Measurements from ENCODE around the gene RAB11FIP4. TPM values are rescaled to one million over a fixed set of nuclear protein-coding genes. Genes with fewer than 3 reads are reported as not detected.
A peak's percentile ranks its signal among the peaks of the same experiment; 100 is the strongest.

The RAB11FIP4 gene
- total and polyA plus RNA-seq, 7 donors = 0.66 to 32.5 (median 1.8) TPM

DNA sequence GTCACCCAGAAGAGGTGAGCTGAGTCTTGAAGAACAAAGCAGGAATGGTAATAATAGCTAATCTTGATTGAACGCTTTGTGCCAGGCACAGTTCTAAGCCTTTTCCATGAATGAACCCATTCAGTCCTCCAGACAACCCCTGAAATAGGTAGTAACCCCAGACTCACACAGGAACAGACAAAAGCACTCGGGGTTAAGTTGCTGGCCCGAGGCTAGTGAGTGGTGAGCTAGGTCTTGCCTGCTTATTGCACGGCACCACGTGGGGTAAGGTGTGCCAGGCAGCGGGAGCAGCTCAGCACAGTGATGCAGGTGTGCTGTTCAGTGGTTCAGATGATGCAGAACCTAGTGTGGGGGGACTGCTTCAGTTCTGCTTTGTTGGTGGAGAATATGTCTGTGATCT lies 181.6 kb downstream of the RAB11FIP4 start:
- intact Hi-C loops (cut with DNase I) = loop anchor here (5.0 kb wide), 1 partner anchor 214 kb away; no protein-coding TSS in a partner anchor
- peak overlapping the region; percentile 81 to 96 (median 86) for H3K27ac ChIP-seq
- WGBS, 2 donors = 87 to 89% methylated on average over 6 of the region's 6 CpGs
- no peak overlapping the region for H3K4me3 ChIP-seq
- TF ChIP-seq POLR2AphosphoS5 (IDR thresholded peaks at IDR 0.05) (no peak), POLR2A (IDR thresholded peaks at IDR 0.05) (no peak), EP300 (IDR thresholded peaks at IDR 0.05) (no peak)
- TF ChIP-seq, protein P1, sequence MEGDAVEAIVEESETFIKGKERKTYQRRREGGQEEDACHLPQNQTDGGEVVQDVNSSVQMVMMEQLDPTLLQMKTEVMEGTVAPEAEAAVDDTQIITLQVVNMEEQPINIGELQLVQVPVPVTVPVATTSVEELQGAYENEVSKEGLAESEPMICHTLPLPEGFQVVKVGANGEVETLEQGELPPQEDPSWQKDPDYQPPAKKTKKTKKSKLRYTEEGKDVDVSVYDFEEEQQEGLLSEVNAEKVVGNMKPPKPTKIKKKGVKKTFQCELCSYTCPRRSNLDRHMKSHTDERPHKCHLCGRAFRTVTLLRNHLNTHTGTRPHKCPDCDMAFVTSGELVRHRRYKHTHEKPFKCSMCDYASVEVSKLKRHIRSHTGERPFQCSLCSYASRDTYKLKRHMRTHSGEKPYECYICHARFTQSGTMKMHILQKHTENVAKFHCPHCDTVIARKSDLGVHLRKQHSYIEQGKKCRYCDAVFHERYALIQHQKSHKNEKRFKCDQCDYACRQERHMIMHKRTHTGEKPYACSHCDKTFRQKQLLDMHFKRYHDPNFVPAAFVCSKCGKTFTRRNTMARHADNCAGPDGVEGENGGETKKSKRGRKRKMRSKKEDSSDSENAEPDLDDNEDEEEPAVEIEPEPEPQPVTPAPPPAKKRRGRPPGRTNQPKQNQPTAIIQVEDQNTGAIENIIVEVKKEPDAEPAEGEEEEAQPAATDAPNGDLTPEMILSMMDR (IDR thresholded peaks at IDR 0.05) = no peak
- no peaks in the 10 kb centered on the region for H3K27me3 ChIP-seq
- DNase-seq = no peak
- no peaks in the 10 kb centered on the region for H3K9me3 ChIP-seq
- H3K36me3 ChIP-seq = peaks cover 0 to 9% (median 5%) of the 10 kb centered on the region in 4 donors
- H3K4me1 ChIP-seq = peaks cover 0 to 86% (median 74%) of the 10 kb centered on the region in 4 donors

DNA sequence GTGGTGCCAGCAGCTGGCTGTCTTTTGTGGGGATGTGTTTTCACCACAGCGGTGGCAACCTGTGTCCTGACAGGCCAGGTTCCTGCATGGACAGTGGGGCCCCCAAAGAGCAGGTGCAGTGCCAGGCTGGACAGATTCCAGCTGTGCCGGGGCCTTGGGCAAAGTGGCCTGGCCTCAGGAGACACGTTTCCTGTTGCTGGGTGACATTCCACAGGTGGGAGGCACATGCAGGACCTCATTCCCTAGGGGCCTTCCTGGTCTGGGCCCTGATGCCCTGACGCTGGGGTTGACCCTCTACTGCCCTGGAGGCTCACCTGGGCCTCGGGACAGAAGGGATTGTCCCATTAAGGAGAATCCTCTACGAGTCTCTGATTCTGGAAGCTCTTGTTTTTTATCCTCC lies 182.4 kb downstream of the RAB11FIP4 start:
- H3K9me3 ChIP-seq = no peaks in the 10 kb centered on the region
- TF ChIP-seq POLR2A (IDR thresholded peaks at IDR 0.05) (no peak), POLR2AphosphoS5 (IDR thresholded peaks at IDR 0.05) (no peak), EP300 (IDR thresholded peaks at IDR 0.05) (no peak)
- TF ChIP-seq, protein P1 (IDR thresholded peaks at IDR 0.05) = no peak
- H3K4me1 ChIP-seq = peaks cover 0 to 86% (median 73%) of the 10 kb centered on the region in 4 donors
- no peak overlapping the region for H3K4me3 ChIP-seq
- H3K36me3 ChIP-seq = peaks cover 0 to 10% (median 8%) of the 10 kb centered on the region in 4 donors
- no peaks in the 10 kb centered on the region for H3K27me3 ChIP-seq
- intact Hi-C loops (cut with DNase I) = loop anchor here (5.0 kb wide), 1 partner anchor 213 kb away; no protein-coding TSS in a partner anchor
- H3K27ac ChIP-seq = peak overlapping the region; percentile 81 to 96 (median 86)
- DNase-seq = no peak
- WGBS, 2 donors = 74 to 81% methylated on average over 6 of the region's 6 CpGs

DNA sequence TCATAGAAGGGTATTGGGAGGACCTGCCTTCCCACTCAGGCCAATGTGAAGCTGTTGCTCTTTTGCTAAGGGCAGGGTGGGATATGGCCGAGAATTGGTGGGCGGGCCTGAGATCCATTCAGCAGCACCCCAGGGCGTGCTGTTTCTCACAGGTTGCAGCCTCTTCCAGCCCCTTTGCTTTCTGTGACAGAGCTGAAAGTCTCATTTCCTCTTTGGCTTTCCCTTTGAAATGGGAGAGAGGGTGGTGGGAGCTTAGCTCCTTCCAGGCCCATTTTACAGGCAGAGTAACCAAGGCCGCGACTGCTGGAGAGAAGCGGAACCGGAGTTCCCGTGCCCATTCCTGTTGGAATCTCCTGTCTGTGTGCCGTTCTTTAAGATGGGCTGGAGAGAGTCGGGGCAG lies 183.0 kb downstream of the RAB11FIP4 start:
- Histone ChIP-seq H3K9me3 (no peaks in the 10 kb centered on the region), H3K27me3 (no peaks in the 10 kb centered on the region), H3K4me3 (no peak overlapping the region), H3K36me3 (peaks cover 0 to 10% (median 8%) of the 10 kb centered on the region in 4 donors), H3K4me1 (peaks cover 0 to 86% (median 73%) of the 10 kb centered on the region in 4 donors), H3K27ac (peak overlapping the region in 3 of 4 donors; percentile 81 to 96 (median 85))
- WGBS, 2 donors = 95 to 96% methylated on average over 10 of the region's 10 CpGs
- TF ChIP-seq, protein P1 (IDR thresholded peaks at IDR 0.05) = no peak
- TF ChIP-seq POLR2AphosphoS5 (IDR thresholded peaks at IDR 0.05) (no peak), POLR2A (IDR thresholded peaks at IDR 0.05) (no peak), EP300 (IDR thresholded peaks at IDR 0.05) (no peak)
- DNase-seq = no peak
- intact Hi-C loops (cut with DNase I) = loop anchor here (5.0 kb wide), 1 partner anchor 213 kb away; no protein-coding TSS in a partner anchor

DNA sequence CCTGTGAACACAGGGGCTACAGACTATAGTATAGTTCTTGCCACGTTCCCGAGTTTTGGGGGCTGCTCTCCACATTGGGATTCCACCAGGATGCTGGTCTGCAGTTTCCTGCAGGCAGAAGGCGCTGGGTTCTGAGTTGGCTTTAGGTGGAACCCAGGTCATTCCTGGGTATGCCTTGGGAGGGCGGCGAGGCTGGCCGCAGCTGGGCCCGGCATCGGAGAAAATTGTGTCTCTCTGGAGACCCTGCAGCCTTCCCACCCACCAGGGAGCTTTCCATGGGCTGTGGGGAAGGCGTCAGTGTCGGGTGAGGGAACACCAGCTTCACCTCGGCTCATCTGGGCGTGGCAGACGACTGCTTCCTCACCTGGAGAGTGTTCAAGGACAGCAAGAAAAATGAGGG lies 183.6 kb downstream of the RAB11FIP4 start:
- no peak overlapping the region for H3K4me3 ChIP-seq
- TF ChIP-seq POLR2A (IDR thresholded peaks at IDR 0.05) = no peak
- TF ChIP-seq EP300 (IDR thresholded peaks at IDR 0.05) = no peak
- TF ChIP-seq, protein P1 (IDR thresholded peaks at IDR 0.05) = no peak
- no peak for TF ChIP-seq POLR2AphosphoS5 (IDR thresholded peaks at IDR 0.05)
- no peaks in the 10 kb centered on the region for H3K27me3 ChIP-seq
- DNase-seq = no peak
- peaks cover 0 to 10% (median 8%) of the 10 kb centered on the region in 4 donors for H3K36me3 ChIP-seq
- H3K27ac ChIP-seq = peak overlapping the region in 2 of 4 donors; percentile 81 to 85
- 71 to 86% methylated on average over 13 of the region's 13 CpGs for WGBS, 2 donors
- intact Hi-C loops (cut with DNase I) = no loop called here
- no peaks in the 10 kb centered on the region for H3K9me3 ChIP-seq
- H3K4me1 ChIP-seq = peaks cover 0 to 86% (median 73%) of the 10 kb centered on the region in 4 donors
